GM19099 (cell line): Measurements from ENCODE around the gene SETD2.

Source experiments
- POLR2A ChIP-seq: IDR thresholded peaks from 3 replicates; pipeline ENCODE4 v1.6.1; 2011; ENCODE audit warnings: low read depth; ENCODE audit not compliant: insufficient read length; ENCODE audit errors: extremely low read depth

SETD2 gene

GRCh38 chr3:47161983-47162696, 1.8 kb downstream of the SETD2 start:
- TF ChIP-seq POLR2A: no peak

- no peak for TF ChIP-seq POLR2A
Measured at GRCh38 chr3:47159820-47160219, 4.1 kb downstream of the SETD2 start.

DNA sequence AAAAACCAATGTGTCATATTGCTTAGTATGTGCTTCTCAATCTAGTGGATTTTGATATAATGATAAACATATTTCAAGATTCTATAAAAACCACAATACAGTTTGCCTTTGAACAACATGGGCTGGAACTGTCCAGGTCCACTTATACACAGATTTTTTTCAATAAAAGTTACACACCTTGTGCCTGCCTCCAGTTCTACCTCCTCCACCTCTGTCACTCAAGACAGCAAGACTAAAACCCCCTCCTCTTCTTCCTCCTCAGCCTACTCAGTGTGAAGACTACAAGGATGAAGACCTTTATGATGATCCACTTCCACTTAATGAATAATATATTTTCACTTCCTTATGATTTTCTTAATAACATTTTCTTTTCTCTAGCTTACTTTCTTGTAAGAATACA, 5.7 kb downstream of the SETD2 start:
- no peak for TF ChIP-seq POLR2A

GRCh38 chr3:47156396-47156795, 7.5 kb downstream of the SETD2 start:
- TF ChIP-seq POLR2A: no peak

GRCh38 chr3:47152578-47152977, 11.3 kb downstream of the SETD2 start:
- no peak for TF ChIP-seq POLR2A

GRCh38 chr3:47151836-47152235, 12.1 kb downstream of the SETD2 start:
- TF ChIP-seq POLR2A: no peak

DNA sequence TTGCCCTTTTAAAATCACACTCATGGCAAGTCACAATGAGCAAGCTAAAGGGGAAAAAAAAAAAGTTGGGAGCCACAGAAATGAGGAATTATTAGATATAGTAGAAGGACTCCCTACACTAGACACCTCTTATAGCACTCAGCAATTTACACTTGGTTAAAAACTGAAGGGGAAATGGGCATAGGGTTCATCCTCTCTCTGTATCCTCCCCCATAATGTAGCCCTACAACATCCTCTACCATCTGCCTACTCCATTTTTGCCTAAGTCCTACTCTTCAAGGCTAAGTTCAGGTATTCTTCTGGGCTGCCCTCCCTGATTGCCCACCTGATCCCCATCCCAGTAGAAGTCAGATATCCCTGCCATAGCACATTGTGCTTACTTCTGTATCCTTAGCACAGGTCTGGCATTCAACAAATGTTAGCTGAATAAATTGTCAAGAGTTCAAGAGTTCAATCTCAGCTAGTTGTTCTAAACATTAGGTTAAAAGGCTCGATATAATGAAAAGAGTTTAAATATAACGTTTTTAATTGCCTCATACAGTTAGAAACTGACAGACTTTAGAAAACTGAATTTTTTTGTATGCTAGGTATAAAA, 14.5 kb downstream of the SETD2 start:
- no peak for TF ChIP-seq POLR2A

GRCh38 chr3:47145272-47145671, 18.6 kb downstream of the SETD2 start:
- TF ChIP-seq POLR2A: no peak

- no peak for TF ChIP-seq POLR2A
Measured at GRCh38 chr3:47143068-47143467, 20.8 kb downstream of the SETD2 start.

GRCh38 chr3:47134311-47134710, 29.6 kb downstream of the SETD2 start:
- TF ChIP-seq POLR2A: no peak

GRCh38 chr3:47133641-47134040, 30.3 kb downstream of the SETD2 start:
- no peak for TF ChIP-seq POLR2A

- TF ChIP-seq POLR2A: no peak
Measured at GRCh38 chr3:47130557-47130956, 33.4 kb downstream of the SETD2 start.

- no peak for TF ChIP-seq POLR2A
Measured at GRCh38 chr3:47128137-47128536, 35.8 kb downstream of the SETD2 start.

DNA sequence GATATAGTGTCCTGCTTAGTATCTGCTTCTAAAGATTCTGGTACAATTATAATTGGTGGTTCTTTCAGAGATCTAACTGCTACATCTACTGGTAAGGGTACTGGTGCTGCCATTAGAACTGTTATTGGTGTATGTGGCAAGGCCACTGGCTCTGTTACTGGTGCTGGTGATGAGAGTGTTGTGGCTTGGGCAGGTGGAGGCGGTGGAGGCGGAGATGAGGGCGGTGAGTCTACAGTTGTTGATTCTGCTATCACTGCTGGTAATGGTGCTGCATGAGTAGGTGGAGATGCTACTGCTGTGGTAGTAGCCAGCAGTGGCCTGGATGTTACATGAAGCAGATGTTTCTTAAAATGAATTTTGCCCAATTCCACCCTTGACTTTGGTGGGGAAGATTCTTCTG, 40.1 kb downstream of the SETD2 start:
- no peak for TF ChIP-seq POLR2A

GRCh38 chr3:47121409-47121808, 42.5 kb downstream of the SETD2 start:
- TF ChIP-seq POLR2A: no peak

- TF ChIP-seq POLR2A: no peak
Measured at GRCh38 chr3:47120138-47120537, 43.8 kb downstream of the SETD2 start.
